AG04449 (cell line): ENCODE results near the gene LITAF.
"Not testable (repeated sequence)": the region's sequence is repeated elsewhere in the genome, so short reads cannot be mapped to it uniquely, and the experiment has no call there.

ENCODE experiments used
- CTCF ChIA-PET: fragments of 350-600 bp; formaldehyde crosslinking; extraction: SDS; loops from one replicate; lab custom pipeline; 2021; ENCODE audit warnings: antibody characterized with exemption; lab: Yijun Ruan, JAX
- POLR2A ChIA-PET: fragments of 400-600, 350-600 bp; formaldehyde crosslinking; extraction: SDS; loops from one replicate; lab custom pipeline; 2020; ENCODE audit warnings: antibody characterized with exemption, inconsistent platforms; lab: Yijun Ruan, JAX
- DNase-seq: peaks from one replicate; pipeline ENCODE4 v3.0.0-alpha.2; 2010; ENCODE audit warnings: low read depth, low spot score
- H3K4me3 ChIP-seq: 2 replicates; pipeline ENCODE4 v1.5.1; 2011; ENCODE audit warnings: low read depth, mild to moderate bottlenecking, control low read depth, low read length
- TF ChIP-seq, protein P1 (sequence below): IDR thresholded peaks from one replicate; pipeline ENCODE4 v1.5.1; 2011; ENCODE audit warnings: mild to moderate bottlenecking, moderate library complexity, low read length, control low read depth, inconsistent platforms; ENCODE audit not compliant: insufficient read depth; ENCODE audit errors: missing control alignments

The LITAF gene

GRCh38 chr16:11605564-11605886, 18.8 kb upstream of the LITAF start:
- TF ChIP-seq, protein P1, sequence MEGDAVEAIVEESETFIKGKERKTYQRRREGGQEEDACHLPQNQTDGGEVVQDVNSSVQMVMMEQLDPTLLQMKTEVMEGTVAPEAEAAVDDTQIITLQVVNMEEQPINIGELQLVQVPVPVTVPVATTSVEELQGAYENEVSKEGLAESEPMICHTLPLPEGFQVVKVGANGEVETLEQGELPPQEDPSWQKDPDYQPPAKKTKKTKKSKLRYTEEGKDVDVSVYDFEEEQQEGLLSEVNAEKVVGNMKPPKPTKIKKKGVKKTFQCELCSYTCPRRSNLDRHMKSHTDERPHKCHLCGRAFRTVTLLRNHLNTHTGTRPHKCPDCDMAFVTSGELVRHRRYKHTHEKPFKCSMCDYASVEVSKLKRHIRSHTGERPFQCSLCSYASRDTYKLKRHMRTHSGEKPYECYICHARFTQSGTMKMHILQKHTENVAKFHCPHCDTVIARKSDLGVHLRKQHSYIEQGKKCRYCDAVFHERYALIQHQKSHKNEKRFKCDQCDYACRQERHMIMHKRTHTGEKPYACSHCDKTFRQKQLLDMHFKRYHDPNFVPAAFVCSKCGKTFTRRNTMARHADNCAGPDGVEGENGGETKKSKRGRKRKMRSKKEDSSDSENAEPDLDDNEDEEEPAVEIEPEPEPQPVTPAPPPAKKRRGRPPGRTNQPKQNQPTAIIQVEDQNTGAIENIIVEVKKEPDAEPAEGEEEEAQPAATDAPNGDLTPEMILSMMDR: no peak
- CTCF ChIA-PET: no interaction called here
- H3K4me3 ChIP-seq: no peak overlapping the region
- no peak for DNase-seq
- POLR2A ChIA-PET: no interaction called here

DNA sequence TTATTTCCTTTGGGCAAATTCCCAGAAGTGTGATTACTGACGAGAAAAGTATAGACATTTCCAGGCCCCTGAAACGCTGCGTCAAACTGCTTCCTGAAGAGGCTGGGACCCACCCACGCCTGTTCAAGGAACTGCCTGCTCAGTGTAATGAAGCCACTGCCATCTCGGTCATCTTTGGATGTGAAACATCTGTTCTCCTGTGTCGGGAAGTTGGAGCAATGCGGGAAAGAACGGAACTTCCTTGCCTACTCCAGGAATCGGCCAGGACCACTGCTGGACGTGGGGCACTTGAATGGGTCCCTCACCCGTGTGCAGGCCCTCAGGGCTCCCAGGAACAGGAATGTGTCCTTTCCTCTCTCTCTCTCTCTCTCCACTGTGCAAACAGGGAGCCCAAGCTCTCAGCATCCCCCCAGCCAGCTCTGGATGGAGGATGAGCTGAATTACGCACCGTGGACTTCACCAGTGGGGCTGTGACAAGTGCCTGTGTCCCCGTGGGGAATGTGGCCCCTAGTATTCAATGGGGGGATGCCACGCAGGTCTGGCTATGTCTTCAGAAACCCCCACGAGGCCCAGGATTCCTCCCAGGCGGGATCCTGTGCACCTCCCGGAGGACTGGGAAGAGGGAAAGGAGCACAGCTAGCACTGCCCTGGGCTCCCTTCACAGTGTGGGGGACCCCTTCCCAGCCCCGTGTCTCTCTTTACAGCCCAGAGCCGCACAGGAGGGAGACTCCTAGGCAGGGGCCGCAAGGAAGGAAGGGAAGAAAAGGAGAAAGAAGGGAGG, 18.3 kb upstream of the LITAF start:
- no peak for DNase-seq
- TF ChIP-seq, protein P1: no peak
- POLR2A ChIA-PET: no interaction called here
- H3K4me3 ChIP-seq: no peak overlapping the region
- CTCF ChIA-PET: no interaction called here

DNA sequence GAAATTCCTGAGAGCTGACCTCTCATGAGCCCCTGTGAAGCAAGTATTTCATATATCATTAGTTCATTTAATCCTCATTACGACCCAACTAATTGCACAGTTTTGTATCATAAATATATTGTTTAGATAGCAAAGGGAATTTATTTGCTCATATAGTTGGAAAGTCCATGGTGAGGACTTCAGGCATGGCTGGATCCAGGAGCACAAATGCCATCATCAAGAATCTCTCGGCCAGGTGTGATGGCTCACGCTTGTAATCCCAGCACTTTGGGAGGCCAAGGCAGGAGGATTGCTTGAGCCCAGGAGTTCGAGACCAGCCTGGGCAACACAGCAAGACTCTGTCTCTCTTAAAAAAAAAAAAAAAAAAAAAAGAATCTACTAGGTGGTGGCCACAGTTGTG, 17.6 kb upstream of the LITAF start:
- DNase-seq, POLR2A ChIA-PET, H3K4me3 ChIP-seq, CTCF ChIA-PET: not testable (repeated sequence)

- no peak for DNase-seq
- CTCF ChIA-PET: interaction anchor here (0.8 kb wide), 1 partner anchor 68 kb away, joined by 3 read pairs; no protein-coding TSS in a partner anchor
- no peak overlapping the region for H3K4me3 ChIP-seq
- POLR2A ChIA-PET: no interaction called here
- TF ChIP-seq, protein P1: no peak
Measured at GRCh38 chr16:11603331-11603750, 16.6 kb upstream of the LITAF start.

DNA sequence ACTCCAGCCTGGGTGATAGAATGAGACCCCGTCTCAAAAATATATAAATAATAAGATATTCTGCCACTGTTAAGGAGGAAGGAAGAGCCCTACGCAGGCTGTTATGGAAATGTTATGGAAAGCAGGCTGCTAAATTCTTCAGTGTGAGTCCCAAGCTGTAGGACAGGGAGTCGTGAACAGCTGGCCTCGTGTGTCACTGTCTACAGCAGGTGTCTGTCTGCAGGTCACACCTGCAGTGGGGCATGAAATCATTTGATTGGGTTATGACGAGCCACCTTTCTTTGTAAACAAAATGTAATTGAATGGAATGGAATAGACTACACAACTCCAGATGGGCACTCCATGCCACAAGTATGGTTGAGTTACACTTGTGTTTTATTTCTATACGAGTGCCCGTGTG, 15.6 kb upstream of the LITAF start:
- ChIA-PET CTCF (interaction anchor here (0.8 to 1.3 kb wide), 2 partner anchors 39 to 67 kb away, joined by 3 to 4 read pairs; no protein-coding TSS in a partner anchor), POLR2A (no interaction called here)
- DNase-seq: no peak
- no peak overlapping the region for H3K4me3 ChIP-seq
- TF ChIP-seq, protein P1: no peak

DNA sequence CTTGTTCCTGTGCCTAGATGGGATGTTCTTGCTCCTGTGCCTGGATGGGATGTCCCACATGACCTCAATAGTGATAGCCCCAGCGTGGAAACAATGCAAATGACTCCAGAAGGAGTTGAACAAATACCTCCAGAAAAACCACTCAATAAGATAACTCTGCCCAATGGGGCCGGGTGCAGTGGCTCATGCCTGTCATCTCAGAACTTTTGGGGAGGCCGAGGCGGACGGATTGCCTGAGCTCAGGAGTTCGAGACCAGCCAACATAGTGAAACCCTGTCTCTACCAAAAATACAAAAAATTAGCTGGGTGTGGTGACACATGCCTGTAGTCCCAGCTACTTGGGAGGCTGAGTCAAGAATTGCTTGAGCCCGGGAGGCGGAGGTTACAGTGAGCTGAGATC, 15.2 kb upstream of the LITAF start:
- DNase-seq: no peak
- H3K4me3 ChIP-seq: no peak overlapping the region
- ChIA-PET POLR2A (no interaction called here), CTCF (interaction anchor here (1.3 kb wide), 1 partner anchor 39 kb away, joined by 4 read pairs; no protein-coding TSS in a partner anchor)
- TF ChIP-seq, protein P1: no peak
